Stimulated activated naive CD8-positive, alpha-beta T cell treated with anti-CD3 and anti-CD28 coated beads, Interleukin-15, amount 100 ng/mL, for 72 hours (primary cell): ENCODE data around the gene UNC119B.

Experiments
- ATAC-seq: fragments of 150-1000 bp; cut with Tn5 transposase; 2 replicates; pipeline ENCODE4 v1.10.0; 2021; ENCODE audit warnings: mild to moderate bottlenecking, moderate library complexity
- DNase-seq, 2 donors: peaks; one replicate each; pipeline ENCODE4 v3.0.0; 2021 to 2022
- H3K27ac Mint-ChIP-seq, 2 donors: one replicate each; pipeline ENCODE4 v1.8.0; 2022; ENCODE audit warnings: mild to moderate bottlenecking in 2 of 2, mixed read lengths in 2 of 2, moderate library complexity in 2 of 2
- H3K27me3 Mint-ChIP-seq: one replicate; pipeline ENCODE4 v1.8.0; 2022; ENCODE audit warnings: mixed read lengths
- H3K4me1 Mint-ChIP-seq: one replicate; pipeline ENCODE4 v1.8.0; 2022; ENCODE audit warnings: mild to moderate bottlenecking, mixed read lengths
- H3K4me3 Mint-ChIP-seq, 2 donors: one replicate each; pipeline ENCODE4 v1.8.0; 2022; ENCODE audit warnings: mild to moderate bottlenecking in 2 of 2, mixed read lengths in 2 of 2, moderate library complexity in 1 of 2
- H3K9me3 Mint-ChIP-seq, 2 donors: one replicate each; pipeline ENCODE4 v1.8.0; 2022; ENCODE audit warnings: mixed read lengths in 2 of 2

The UNC119B gene

GRCh38 chr12:120702637-120703036 is 7.6 kb upstream of the UNC119B start:
- Mint-ChIP-seq H3K9me3 (no peaks in the 10 kb centered on the region), H3K4me1 (no peaks in the 10 kb centered on the region), H3K27me3 (no peaks in the 10 kb centered on the region), H3K27ac (peak overlapping the region in 1 of 2 donors; percentile 42), H3K4me3 (no peak overlapping the region)
- ATAC-seq (no peak), DNase-seq (no peak)

- DNase-seq (no peak), ATAC-seq (no peak)
- Mint-ChIP-seq H3K9me3 (no peaks in the 10 kb centered on the region), H3K27ac (no peak overlapping the region), H3K4me3 (no peak overlapping the region), H3K27me3 (no peaks in the 10 kb centered on the region), H3K4me1 (no peaks in the 10 kb centered on the region)
These were observed 6.8 kb upstream of the UNC119B start for GRCh38 chr12:120703311-120703942.

- DNase-seq (no peak), ATAC-seq (no peak)
- Mint-ChIP-seq H3K27me3 (no peaks in the 10 kb centered on the region), H3K4me1 (peaks cover 7% of the 10 kb centered on the region), H3K9me3 (no peaks in the 10 kb centered on the region), H3K4me3 (no peak overlapping the region), H3K27ac (no peak overlapping the region)
These were observed 4.6 kb upstream of the UNC119B start for GRCh38 chr12:120705618-120706017.

DNA sequence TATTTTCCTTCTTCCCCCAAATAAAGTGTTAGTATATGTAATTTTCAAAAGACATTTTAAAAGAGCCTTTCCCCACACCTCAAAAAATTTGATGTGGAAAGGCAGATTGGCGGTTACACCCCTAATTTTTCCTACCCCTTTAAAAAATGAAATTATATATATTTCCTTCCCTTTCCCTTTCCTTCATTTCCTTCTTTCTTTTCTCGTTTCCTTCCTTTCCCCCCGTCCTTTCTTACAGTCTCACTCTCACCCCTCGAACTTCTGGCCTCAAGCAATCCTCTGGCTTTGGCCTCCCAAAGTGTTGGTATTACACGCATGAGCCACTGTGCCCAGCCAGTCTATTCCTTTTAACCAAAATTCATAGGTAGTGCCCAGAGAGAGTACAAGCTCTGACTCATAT is 4.2 kb upstream of the UNC119B start:
- Mint-ChIP-seq H3K27me3 (no peaks in the 10 kb centered on the region), H3K27ac (peak overlapping the region in 1 of 2 donors; percentile 68), H3K4me3 (no peak overlapping the region), H3K4me1 (peaks cover 7% of the 10 kb centered on the region), H3K9me3 (no peaks in the 10 kb centered on the region)
- ATAC-seq, result no peak
- DNase-seq, result no peak

- Mint-ChIP-seq H3K27me3 (no peaks in the 10 kb centered on the region), H3K9me3 (no peaks in the 10 kb centered on the region), H3K27ac (no peak overlapping the region), H3K4me1 (peaks cover 27% of the 10 kb centered on the region), H3K4me3 (no peak overlapping the region)
- DNase-seq (no peak), ATAC-seq (no peak)
These were observed 1.6 kb upstream of the UNC119B start for GRCh38 chr12:120708651-120709050.

- peak overlapping the region; percentile 90 to 91 for H3K27ac Mint-ChIP-seq
- H3K4me3 Mint-ChIP-seq, result peak overlapping the region; percentile 84 to 92
- DNase-seq (peak; percentile 15 to 31), ATAC-seq (peak; percentile 50)
- peaks cover 31% of the 10 kb centered on the region for H3K4me1 Mint-ChIP-seq
- no peaks in the 10 kb centered on the region for H3K27me3 Mint-ChIP-seq
- no peaks in the 10 kb centered on the region for H3K9me3 Mint-ChIP-seq
These were observed 593 bp downstream of the UNC119B start for GRCh38 chr12:120710805-120711296.

GRCh38 chr12:120711411-120711810 is 1.2 kb downstream of the UNC119B start:
- Mint-ChIP-seq H3K27ac (peak overlapping the region; percentile 90 to 91), H3K4me3 (peak overlapping the region; percentile 84 to 92), H3K9me3 (no peaks in the 10 kb centered on the region), H3K4me1 (peaks cover 31% of the 10 kb centered on the region), H3K27me3 (no peaks in the 10 kb centered on the region)
- no peak for ATAC-seq
- DNase-seq, result no peak

GRCh38 chr12:120712610-120713009 is 2.4 kb downstream of the UNC119B start:
- H3K4me3 Mint-ChIP-seq, result no peak overlapping the region
- ATAC-seq (no peak), DNase-seq (no peak)
- H3K27me3 Mint-ChIP-seq, result no peaks in the 10 kb centered on the region
- peaks cover 31% of the 10 kb centered on the region for H3K4me1 Mint-ChIP-seq
- no peak overlapping the region for H3K27ac Mint-ChIP-seq
- no peaks in the 10 kb centered on the region for H3K9me3 Mint-ChIP-seq

DNA sequence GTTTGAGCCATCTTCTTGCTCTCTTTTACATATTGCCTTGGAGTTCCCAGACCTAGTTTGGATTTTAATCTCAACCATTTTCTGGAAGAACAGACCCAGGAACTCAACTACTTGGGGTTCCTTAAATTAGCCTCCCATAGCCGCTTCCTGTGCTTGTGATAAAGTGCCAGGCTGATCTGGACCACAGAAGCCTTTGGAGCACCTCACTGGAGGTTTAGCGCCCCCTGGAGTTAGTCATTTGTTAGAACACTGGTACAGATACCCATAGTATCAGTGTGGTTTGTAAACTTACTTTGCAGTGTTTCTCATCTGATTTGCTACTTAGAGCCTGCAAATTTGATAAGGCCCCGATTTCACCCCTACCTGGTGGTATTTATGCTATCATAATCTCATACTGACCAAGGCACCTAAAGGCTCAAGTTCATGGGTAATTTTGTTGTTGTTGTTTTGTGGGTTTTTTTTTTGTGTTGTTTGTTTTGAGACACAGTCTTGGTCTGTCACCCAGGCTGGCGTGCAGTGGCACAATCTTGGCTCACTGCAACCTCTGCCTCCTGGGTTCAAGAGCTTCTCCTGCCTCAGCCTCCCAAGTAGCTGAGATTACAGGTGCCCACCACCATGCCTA is 3.7 kb downstream of the UNC119B start:
- DNase-seq (peak; percentile 67 to 71), ATAC-seq (peak; percentile 78)
- H3K4me1 Mint-ChIP-seq, result peaks cover 42% of the 10 kb centered on the region
- no peak overlapping the region for H3K4me3 Mint-ChIP-seq
- no peaks in the 10 kb centered on the region for H3K27me3 Mint-ChIP-seq
- no peaks in the 10 kb centered on the region for H3K9me3 Mint-ChIP-seq
- H3K27ac Mint-ChIP-seq, result no peak overlapping the region

DNA sequence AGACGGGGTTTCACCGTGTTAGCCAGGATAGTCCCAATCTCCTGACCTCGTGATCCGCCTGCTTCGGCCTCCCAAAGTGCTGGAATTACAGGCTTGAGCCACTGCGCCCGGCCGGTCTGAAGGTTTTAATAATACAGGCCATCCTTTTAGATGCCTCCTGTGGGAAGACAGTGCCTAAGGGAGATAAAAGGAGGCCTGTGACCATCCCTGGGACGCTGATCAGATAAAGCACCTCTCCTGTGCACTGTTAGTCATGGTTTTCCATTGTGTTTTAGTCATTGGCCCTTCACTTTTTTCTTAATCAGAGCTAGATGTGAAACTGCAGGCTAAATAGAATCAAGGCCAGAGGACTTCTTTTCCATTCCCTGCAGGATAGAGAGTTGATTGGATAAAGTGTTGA is 7.8 kb downstream of the UNC119B start:
- Mint-ChIP-seq H3K27me3 (no peaks in the 10 kb centered on the region), H3K27ac (no peak overlapping the region), H3K4me1 (peaks cover 25% of the 10 kb centered on the region), H3K4me3 (no peak overlapping the region), H3K9me3 (no peaks in the 10 kb centered on the region)
- DNase-seq, result no peak
- ATAC-seq, result no peak

DNA sequence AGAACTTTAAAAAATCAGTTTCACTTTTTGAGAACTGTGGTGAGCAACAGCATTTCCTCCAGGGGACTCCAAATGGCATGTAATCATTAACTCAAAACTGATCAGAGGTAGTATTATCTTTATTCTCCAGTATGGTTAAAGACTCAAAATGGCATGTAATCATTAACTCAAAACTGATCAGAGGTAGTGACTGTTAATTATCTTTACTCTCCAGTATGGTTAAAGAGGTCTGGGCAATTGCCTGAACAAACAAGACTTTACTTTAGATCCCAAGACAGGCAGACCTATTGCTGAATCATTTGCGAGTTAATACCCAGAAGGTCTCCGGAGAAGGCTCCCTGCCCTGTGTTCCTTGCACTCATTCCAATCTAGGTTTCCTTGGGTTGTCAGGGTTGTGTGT is 8.8 kb downstream of the UNC119B start:
- no peak for ATAC-seq
- Mint-ChIP-seq H3K4me1 (peaks cover 18% of the 10 kb centered on the region), H3K27ac (no peak overlapping the region), H3K27me3 (no peaks in the 10 kb centered on the region), H3K9me3 (no peaks in the 10 kb centered on the region), H3K4me3 (no peak overlapping the region)
- no peak for DNase-seq

- peaks cover 20% of the 10 kb centered on the region for H3K4me1 Mint-ChIP-seq
- no peak overlapping the region for H3K27ac Mint-ChIP-seq
- no peak overlapping the region for H3K4me3 Mint-ChIP-seq
- DNase-seq (no peak), ATAC-seq (no peak)
- H3K9me3 Mint-ChIP-seq, result no peaks in the 10 kb centered on the region
- no peaks in the 10 kb centered on the region for H3K27me3 Mint-ChIP-seq
These were observed 9.4 kb downstream of the UNC119B start for GRCh38 chr12:120719496-120720233.

- DNase-seq (no peak), ATAC-seq (no peak)
- Mint-ChIP-seq H3K4me1 (peaks cover 28% of the 10 kb centered on the region), H3K27ac (no peak overlapping the region), H3K9me3 (no peaks in the 10 kb centered on the region), H3K27me3 (no peaks in the 10 kb centered on the region), H3K4me3 (no peak overlapping the region)
These were observed 10.2 kb downstream of the UNC119B start for GRCh38 chr12:120720234-120720986.

DNA sequence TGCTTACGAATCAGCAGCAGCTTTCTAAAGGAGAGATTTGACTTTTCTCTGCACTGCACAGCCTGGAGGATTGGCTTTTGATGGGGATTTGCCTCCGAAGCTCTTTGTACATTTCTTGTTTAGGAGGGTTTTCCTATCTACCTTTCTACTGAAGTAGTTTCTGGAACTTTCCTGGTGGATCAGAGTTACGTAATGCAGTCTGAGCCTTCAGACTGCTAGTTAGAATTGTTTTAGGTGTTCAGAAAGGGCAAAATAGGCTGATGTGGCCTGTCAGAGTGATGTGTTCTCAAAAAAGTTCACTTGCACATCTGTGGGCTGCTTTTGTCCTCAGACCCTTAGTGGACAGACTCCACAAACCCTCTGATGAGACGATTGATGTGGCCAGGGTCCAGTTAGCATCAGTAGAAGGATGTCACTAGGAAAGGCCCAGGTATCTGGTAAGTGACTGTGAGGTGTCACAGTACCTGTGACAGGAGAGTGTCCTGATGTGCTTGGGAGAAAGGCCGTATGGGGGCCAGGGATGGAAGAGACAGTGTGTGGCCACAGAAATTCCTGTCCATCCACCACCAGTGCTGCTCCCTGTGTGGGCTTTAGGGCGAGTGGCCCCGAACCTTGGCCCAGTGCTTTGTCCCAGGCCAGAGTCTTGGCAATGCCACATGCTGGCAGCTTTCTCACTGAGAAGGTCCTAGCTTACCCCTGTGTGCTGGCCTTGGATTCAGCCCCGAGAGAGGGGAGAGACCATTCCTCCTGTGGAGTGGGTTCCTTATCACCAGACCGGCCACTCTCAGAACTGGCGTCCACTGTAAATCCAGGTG is 10.9 kb downstream of the UNC119B start:
- H3K27me3 Mint-ChIP-seq, result no peaks in the 10 kb centered on the region
- H3K9me3 Mint-ChIP-seq, result no peaks in the 10 kb centered on the region
- peak overlapping the region in 1 of 2 donors; percentile 7 for H3K27ac Mint-ChIP-seq
- ATAC-seq, result no peak
- no peak for DNase-seq
- peaks cover 32% of the 10 kb centered on the region for H3K4me1 Mint-ChIP-seq
- H3K4me3 Mint-ChIP-seq, result no peak overlapping the region

DNA sequence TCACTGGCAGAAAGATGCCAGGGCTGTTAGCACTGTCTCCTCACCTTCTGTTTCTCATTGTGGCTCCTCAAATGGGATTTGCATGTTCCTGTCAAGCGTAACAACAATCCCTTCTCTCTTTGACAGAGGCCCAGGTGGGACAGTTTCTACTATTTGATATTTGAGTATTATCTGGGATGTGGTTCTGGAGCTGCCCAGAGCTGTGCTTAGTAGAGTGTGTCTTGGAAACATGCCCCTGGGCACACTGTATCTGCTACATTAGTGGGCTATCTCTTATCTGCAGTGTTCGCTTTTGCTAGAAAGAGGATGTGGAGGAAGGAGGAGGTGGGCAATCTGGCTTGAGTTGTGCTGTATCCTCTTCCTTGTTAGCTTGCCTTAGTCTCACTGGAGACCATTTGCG is 11.6 kb downstream of the UNC119B start:
- DNase-seq, result no peak
- Mint-ChIP-seq H3K27ac (no peak overlapping the region), H3K4me3 (no peak overlapping the region)

More for the DNA sequence above, 11.6 kb downstream of the UNC119B start:
- no peaks in the 10 kb centered on the region for H3K27me3 Mint-ChIP-seq
- no peaks in the 10 kb centered on the region for H3K9me3 Mint-ChIP-seq
- ATAC-seq, result no peak
- H3K4me1 Mint-ChIP-seq, result peaks cover 38% of the 10 kb centered on the region
